K562 (cell line): Measurements from ENCODE around the gene SLC25A53. TPM values are rescaled to one million over a fixed set of nuclear protein-coding genes. Genes with fewer than 3 reads are reported as not detected.

Source experiments
- ATAC-seq: fragments of 200-7000 bp; cut with Tn5 transposase; 3 replicates; pipeline ENCODE4 v1.9.1; 2020; ENCODE audit warnings: moderate library complexity
- BruUV-seq: library from RNA; stranded (reverse); fragments of 400-500 nt; replicated peaks from 2 replicates; lab custom pipeline; 2021; lab: Mats Ljungman, UMichigan
- CTCF ChIA-PET: fragments of 300-600 bp; formaldehyde crosslinking; extraction: SDS; loops from one replicate; lab custom pipeline; 2021; ENCODE audit warnings: low intra/inter-chr PET ratio; lab: Yijun Ruan, JAX
- POLR2A ChIA-PET: fragments of 300-600, 350-650 bp; sonication (Branson Sonifier 250); formaldehyde crosslinking; extraction: SDS; loops from one replicate; lab custom pipeline; 2021; ENCODE audit warnings: antibody characterized with exemption, inconsistent platforms; lab: Yijun Ruan, JAX
- DNase-seq, 4 experiments: peaks; one replicate each; pipeline versions ENCODE4 v3.0.0 to v3.0.0-alpha.2; 2011 to 2018; ENCODE audit warnings: low spot score in 3 of 4, mixed read lengths in 3 of 4; ENCODE audit errors: extremely low read depth in 1 of 4
- FAIRE-seq: peaks from 2 replicates; lab custom pipeline; 2011; peaks lifted over from hg19 to GRCh38; lab: Jason Lieb, UNC
- H2AFZ ChIP-seq: 2 replicates; pipeline ENCODE4 v1.6.0; 2011; ENCODE audit warnings: low read depth, low read length, control low read depth, inconsistent platforms
- H3K27ac ChIP-seq: fragments of 200-600 bp; 3 replicates; pipeline ENCODE4 v1.8.0; 2011; ENCODE audit warnings: low read depth, mild to moderate bottlenecking, control low read depth, inconsistent platforms, low read length, moderate library complexity, mixed read lengths; ENCODE audit errors: extremely low read depth
- H3K27me3 ChIP-seq, 2 experiments: fragments of 300-600 bp in 1 of 2; 2 replicates in 1 of 2; 3 replicates in 1 of 2; pipeline versions ENCODE4 v1.6.0 to v1.8.0; 2011; ENCODE audit warnings: inconsistent platforms in 2 of 2, low read length in 2 of 2, mild to moderate bottlenecking in 1 of 2, mixed read lengths in 1 of 2, moderate library complexity in 1 of 2; ENCODE audit not compliant: control insufficient read depth in 2 of 2, insufficient read depth in 2 of 2
- H3K36me3 ChIP-seq: fragments of 300-600 bp; 3 replicates; pipeline ENCODE4 v1.8.0; 2011; ENCODE audit warnings: mild to moderate bottlenecking, low read length, inconsistent platforms; ENCODE audit not compliant: control insufficient read depth, insufficient read depth
- H3K4me1 ChIP-seq, 2 experiments: fragments of 200-600 bp in 1 of 2; replicated peaks in 1 of 2; 2 replicates in 1 of 2; 3 replicates in 1 of 2; pipeline versions ENCODE4 v1.5.1 to v1.8.0; 2011; ENCODE audit warnings: inconsistent platforms in 2 of 2, low read length in 2 of 2, mild to moderate bottlenecking in 1 of 2, mixed read lengths in 1 of 2, moderate library complexity in 1 of 2; ENCODE audit not compliant: control insufficient read depth in 2 of 2, insufficient read depth in 2 of 2
- H3K4me2 ChIP-seq: 2 replicates; pipeline ENCODE4 v1.6.1; 2011; ENCODE audit warnings: low read length, control low read depth, inconsistent platforms, mixed read lengths; ENCODE audit not compliant: insufficient read depth
- H3K4me3 ChIP-seq: fragments of 200-600 bp; sonication (generic), shearing (Covaris generic); 2 replicates; pipeline ENCODE4 v1.5.1; 2016; ENCODE audit warnings: control low read depth, inconsistent platforms
- H3K79me2 ChIP-seq: fragments of 200-600 bp; 3 replicates; pipeline ENCODE4 v1.8.0; 2011; ENCODE audit warnings: low read length, inconsistent platforms; ENCODE audit not compliant: control insufficient read depth, insufficient read depth
- H3K9ac ChIP-seq, 2 experiments: 2 replicates each; pipeline versions ENCODE4 v1.6.0 to v1.6.1; 2011; ENCODE audit warnings: low read depth in 2 of 2, low read length in 2 of 2, control low read depth in 1 of 2, inconsistent platforms in 1 of 2, mild to moderate bottlenecking in 1 of 2, mixed read lengths in 1 of 2; ENCODE audit not compliant: insufficient read depth in 1 of 2
- H3K9me1 ChIP-seq: one replicate; pipeline ENCODE4 v1.6.0; 2011; ENCODE audit warnings: inconsistent platforms, mild to moderate bottlenecking, low read length, moderate library complexity; ENCODE audit not compliant: control insufficient read depth, insufficient read depth
- H3K9me3 ChIP-seq: replicated peaks from 2 replicates; pipeline ENCODE4 v1.5.1; 2011; ENCODE audit warnings: low read depth, low read length, inconsistent platforms; ENCODE audit not compliant: control insufficient read depth, insufficient read depth
- H4K20me1 ChIP-seq: replicated peaks from 2 replicates; pipeline ENCODE4 v1.6.1; 2011; ENCODE audit warnings: low read length, inconsistent platforms, mixed read lengths; ENCODE audit not compliant: control insufficient read depth, insufficient read depth
- BCOR ChIP-seq: fragments of 450-650 bp; IDR thresholded peaks from 2 replicates; pipeline ENCODE4 v1.6.1; 2016
- CHD4 ChIP-seq: fragments of 200-600 bp; sonication (generic); IDR thresholded peaks from 3 replicates; pipeline ENCODE4 v1.6.1; 2012; ENCODE audit warnings: low read depth, mild to moderate bottlenecking, mixed read lengths, low read length, inconsistent platforms; ENCODE audit not compliant: insufficient read depth, insufficient replicate concordance, poor library complexity, severe bottlenecking
- DMBX1 ChIP-seq: fragments of 250-450 bp; sonication (Bioruptor Pico); IDR thresholded peaks from 2 replicates; pipeline ENCODE4 v1.8.0; 2022; ENCODE audit warnings: inconsistent platforms, mild to moderate bottlenecking, moderate library complexity, borderline replicate concordance
- FIP1L1 ChIP-seq: fragments of 200-400 bp; formaldehyde crosslinking; IDR thresholded peaks from 2 replicates; pipeline ENCODE4 v1.6.1; 2018; ENCODE audit warnings: mild to moderate bottlenecking, low read depth, low read length; ENCODE audit not compliant: poor library complexity, severe bottlenecking
- HMGN3 ChIP-seq: IDR thresholded peaks from 2 replicates; pipeline ENCODE4 v1.6.1; 2011; ENCODE audit warnings: borderline replicate concordance, low read depth, mild to moderate bottlenecking, mixed read lengths, low read length; ENCODE audit not compliant: insufficient read length; ENCODE audit errors: extremely low read depth
- JUNB ChIP-seq: fragments of 450-650 bp; formaldehyde crosslinking; conservative IDR thresholded peaks from 2 replicates; pipeline ENCODE4 v1.4.0; 2020; ENCODE audit warnings: mild to moderate bottlenecking
- PRPF4 ChIP-seq: fragments of 200-400 bp; formaldehyde crosslinking; IDR thresholded peaks from one replicate; pipeline ENCODE4 v1.6.1; 2017; ENCODE audit warnings: low read length, low read depth, mild to moderate bottlenecking; ENCODE audit not compliant: insufficient read depth, poor library complexity, severe bottlenecking
- RCOR1 ChIP-seq, 2 experiments: IDR thresholded peaks; 2 replicates each; pipeline ENCODE4 v1.6.1; 2012; ENCODE audit warnings: low read depth in 2 of 2, low read length in 2 of 2, borderline replicate concordance in 1 of 2, improper control_type of control experiment in 1 of 2
- SAP30 ChIP-seq: fragments of 200-600 bp; sonication (generic); IDR thresholded peaks from 2 replicates; pipeline ENCODE4 v1.6.1; 2012; ENCODE audit warnings: borderline replicate concordance, low read depth, mild to moderate bottlenecking, moderate library complexity, low read length, control low read depth, inconsistent platforms; ENCODE audit not compliant: insufficient read depth, poor library complexity, severe bottlenecking
- ZNF778 ChIP-seq: fragments of 450-650 bp; formaldehyde crosslinking; IDR thresholded peaks from 2 replicates; pipeline ENCODE4 v1.4.0; 2020; ENCODE audit warnings: mild to moderate bottlenecking, moderate library complexity
- in situ Hi-C: fragments of 300-500 bp; cut with MboI; formaldehyde crosslinking; loops from 4 replicates; pipeline ENCODE4 v1.15.0; 2018; ENCODE audit warnings: inconsistent platforms, mixed read lengths
- intact Hi-C: fragments of 100-400 bp; cut with micrococcal nuclease; formaldehyde crosslinking; loops from 2 replicates; pipeline ENCODE4 v1.14.2; 2022
- polyA plus RNA-seq, 8 experiments: library from polyadenylated mRNA; depleted of rRNA in 4 of 8; stranded (reverse) in 5 of 8; unstranded in 3 of 8; fragments of >200 nt; fragmentation: Nextera tagmentation in 2 of 8; fragmentation: Illumina TruSeq in 1 of 8; extraction: Ambion mirVana in 2 of 8; extraction: Trizol in 1 of 8; gene quantifications; 2 replicates each; pipeline versions ENCODE4 v1.2.1 to v1.2.3, GENCODE V29; 2011 to 2014; ENCODE audit warnings: inconsistent platforms in 1 of 8, missing spikeins in 1 of 8
- total RNA-seq, 7 experiments: library from RNA; depleted of rRNA in 6 of 7; stranded (reverse); fragments of >200 nt in 6 of 7; fragmentation: Illumina TruSeq in 2 of 7; extraction: Trizol in 2 of 7; gene quantifications; 2 replicates each; pipeline versions ENCODE4 v1.2.1 to v1.2.3, GENCODE V29; 2011 to 2021; ENCODE audit warnings: low replicate concordance in 1 of 7

The SLC25A53 gene
- total and polyA plus RNA-seq, 9 of the 15 experiments (the other 6 are each of a cell fraction or from before 2014, with no cell fraction given): 2.4 to 8.6 (median 5.6) TPM

DNA sequence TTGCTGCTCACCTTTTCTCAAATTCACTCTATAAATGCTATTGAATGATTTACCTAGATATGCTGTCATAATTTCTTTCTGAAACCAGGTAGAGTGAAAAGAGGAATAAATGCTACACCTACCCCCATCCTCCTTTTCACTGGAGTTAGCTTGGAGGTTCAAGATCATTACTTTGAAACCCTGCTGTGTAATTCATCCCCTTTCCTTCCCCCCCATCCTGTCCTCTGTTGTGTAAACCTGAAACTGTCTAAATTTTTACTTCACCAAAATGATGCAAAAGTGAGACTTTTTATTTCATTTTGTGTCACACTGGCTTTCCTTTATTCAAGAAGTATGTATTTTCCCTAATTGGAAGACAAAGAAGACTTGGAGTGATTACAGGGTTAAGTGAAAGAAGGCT is 39.0 kb downstream of the SLC25A53 start:
- ChIA-PET POLR2A (no interaction called here), CTCF (no interaction called here)
- Histone ChIP-seq H3K9me3 (no peaks in the 10 kb centered on the region), H4K20me1 (no peaks in the 10 kb centered on the region), H3K27me3 (peaks cover 2 to 18% of the 10 kb centered on the region in 2 experiments; a peak in 2 of 5 replicates), H3K36me3 (no peaks in the 10 kb centered on the region), H3K4me3 (no peak overlapping the region), H3K9ac (no peak overlapping the region), H3K27ac (no peak overlapping the region), H2AFZ (no peak overlapping the region), H3K9me1 (no peaks in the 10 kb centered on the region), H3K4me1 (peaks cover 0 to under 1% of the 10 kb centered on the region in 2 experiments; a peak in 1 of 5 replicates), H3K4me2 (no peak overlapping the region), H3K79me2 (no peaks in the 10 kb centered on the region)
- BruUV-seq: no TSS peak
- in situ Hi-C loops: no loop called here
- no peak for FAIRE-seq
- no peak for ATAC-seq
- TF ChIP-seq CHD4 (no peak), RCOR1 (IDR thresholded peaks at IDR 0.05; ENCODE audit: borderline replicate concordance in 1 of 2, low read depth in 2 of 2, low read length in 2 of 2) (no peak), DMBX1 (CRISPR knock-in tag) (no peak), JUNB (CRISPR knock-in tag) (no peak), HMGN3 (no peak), BCOR (no peak), PRPF4 (no peak), SAP30 (no peak), FIP1L1 (no peak), ZNF778 (CRISPR knock-in tag) (no peak)
- DNase-seq: no peak
- intact Hi-C loops: no loop called here
